GM21360 (cell line): ENCODE data around the gene IQCK.

Source experiments
- ATAC-seq: cut with Tn5 transposase; IDR thresholded peaks from one replicate; pipeline ENCODE4 v1.9.1; 2021; ENCODE audit warnings: mild to moderate bottlenecking, moderate library complexity; ENCODE audit not compliant: unreplicated experiment

The IQCK gene

GRCh38 chr16:19698480-19699465 is 19.3 kb upstream of the IQCK start:
- ATAC-seq, result no peak

DNA sequence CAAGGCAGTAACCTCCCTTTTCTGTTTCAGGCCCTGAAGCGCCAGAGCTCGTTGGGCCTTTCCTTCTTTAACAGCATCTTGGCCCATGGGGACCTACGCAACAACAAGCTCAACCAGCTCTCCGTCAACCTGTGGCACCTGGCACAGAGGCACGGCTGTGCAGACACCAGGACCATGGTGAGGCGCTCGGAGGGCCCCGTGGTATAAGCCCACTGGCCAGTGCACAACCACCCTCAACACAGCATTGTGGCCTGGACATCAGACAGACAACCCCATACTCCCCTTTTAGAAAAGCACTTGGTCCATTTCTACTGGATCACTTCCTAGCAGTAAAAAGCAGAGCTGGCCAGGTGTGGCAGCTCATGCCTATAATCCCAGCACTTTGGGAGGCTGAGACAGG is 18.6 kb upstream of the IQCK start:
- no peak for ATAC-seq

- no peak for ATAC-seq
Observed at GRCh38 chr16:19700319-19700781, 17.7 kb upstream of the IQCK start.

- ATAC-seq, result no peak
Observed at GRCh38 chr16:19701091-19701490, 17.0 kb upstream of the IQCK start.

GRCh38 chr16:19703172-19703889 is 14.7 kb upstream of the IQCK start:
- ATAC-seq, result no peak

DNA sequence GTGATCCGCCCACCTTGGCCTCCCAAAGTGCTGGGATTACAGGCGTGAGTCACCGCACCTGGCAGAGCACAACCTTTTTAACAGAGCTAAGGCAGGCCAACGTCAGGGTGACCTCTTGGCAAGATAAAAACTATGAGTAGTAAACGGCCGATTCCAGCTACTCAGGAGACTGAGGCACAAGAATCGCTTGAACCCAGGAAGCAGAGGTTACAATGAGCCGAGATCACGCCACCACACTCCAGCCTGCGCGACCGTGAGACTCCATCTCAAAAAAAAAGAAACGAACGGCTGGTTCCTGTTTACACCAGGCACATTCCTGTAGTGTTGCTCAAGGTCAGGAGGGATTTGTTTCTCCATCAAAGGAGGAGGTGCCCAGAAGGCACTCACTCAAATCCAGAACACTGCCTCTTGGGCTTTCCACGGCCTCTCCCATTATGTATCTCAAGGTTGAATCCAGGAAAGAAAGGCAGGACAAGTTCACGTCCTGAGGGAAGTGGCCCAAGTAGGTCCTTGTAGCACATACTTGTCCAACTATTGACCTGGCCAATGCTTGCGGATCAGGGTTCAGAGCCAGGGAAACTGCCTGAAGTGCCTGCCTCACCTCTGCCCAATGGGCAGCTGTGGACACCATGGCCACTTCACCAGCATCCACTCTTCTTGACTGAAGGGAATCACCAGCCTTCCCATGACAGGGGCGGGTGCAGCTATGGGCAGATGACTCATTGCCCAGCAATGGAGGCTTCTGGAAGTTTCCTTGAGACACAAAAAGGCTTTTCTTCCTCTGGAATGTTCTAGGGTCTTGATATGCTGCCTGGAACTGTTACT is 13.5 kb upstream of the IQCK start:
- no peak for ATAC-seq

- ATAC-seq, result no peak
Observed at GRCh38 chr16:19705146-19705501, 12.9 kb upstream of the IQCK start.

GRCh38 chr16:19705843-19706242 is 12.2 kb upstream of the IQCK start:
- ATAC-seq, result no peak

DNA sequence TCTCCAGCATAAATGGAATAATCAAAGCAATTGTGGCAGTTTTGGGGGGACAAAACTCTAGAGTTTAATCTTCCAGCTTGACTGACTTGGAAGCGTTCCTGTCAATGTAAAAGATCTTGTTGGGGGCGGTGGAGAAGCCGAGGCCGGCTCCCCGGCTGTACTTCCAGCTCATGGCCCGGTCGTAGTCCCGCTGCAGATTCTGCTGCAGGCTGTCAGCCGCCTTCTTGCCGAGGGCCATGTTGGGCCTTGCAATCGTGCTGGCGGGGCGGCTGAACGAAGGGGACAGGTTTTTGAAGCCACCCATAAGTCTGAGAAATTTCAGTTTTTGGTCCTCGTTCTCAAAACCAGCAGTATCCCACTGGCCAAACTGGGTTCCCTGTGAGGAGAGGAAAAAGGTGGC is 11.2 kb upstream of the IQCK start:
- no peak for ATAC-seq

GRCh38 chr16:19707569-19708295 is 10.3 kb upstream of the IQCK start:
- no peak for ATAC-seq

GRCh38 chr16:19708296-19709205 is 9.5 kb upstream of the IQCK start:
- no peak for ATAC-seq

DNA sequence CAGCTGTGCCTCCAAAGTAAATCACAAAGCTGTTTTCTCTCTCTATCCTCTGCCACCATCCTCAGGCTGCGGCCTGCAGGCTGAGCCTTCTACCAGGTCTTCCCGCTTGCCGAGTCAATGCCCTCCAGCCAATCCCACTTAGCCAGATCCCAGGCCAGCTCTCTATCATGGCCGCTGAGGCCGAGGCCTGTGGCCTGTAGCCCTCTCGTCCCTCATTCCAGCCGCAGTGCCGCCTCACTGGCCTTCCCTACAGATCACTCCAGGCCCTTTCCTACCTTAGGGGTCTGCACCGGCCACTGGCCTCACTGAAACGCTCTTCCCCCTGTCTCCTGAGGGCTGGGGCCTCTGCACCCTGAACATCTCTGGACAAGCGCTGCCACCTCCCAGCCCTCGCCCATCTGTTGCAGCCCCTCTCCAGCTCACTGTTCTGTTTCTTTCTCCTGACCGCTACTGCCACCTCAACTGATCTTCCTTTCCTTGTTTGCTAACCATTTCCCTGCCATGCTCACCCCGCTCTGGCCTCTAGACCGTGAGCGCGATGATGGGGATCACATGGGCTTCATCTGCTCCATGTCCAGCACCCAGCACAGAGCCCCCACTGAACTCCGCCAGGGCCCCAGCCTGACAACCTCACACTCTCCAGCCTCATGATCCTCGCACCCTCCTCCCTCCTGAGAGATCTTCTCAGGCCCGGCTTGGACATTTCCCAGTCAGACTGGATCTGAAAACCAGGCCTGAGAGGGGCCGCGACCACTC is 8.5 kb upstream of the IQCK start:
- ATAC-seq, result no peak

GRCh38 chr16:19710191-19710908 is 7.7 kb upstream of the IQCK start:
- no peak for ATAC-seq

DNA sequence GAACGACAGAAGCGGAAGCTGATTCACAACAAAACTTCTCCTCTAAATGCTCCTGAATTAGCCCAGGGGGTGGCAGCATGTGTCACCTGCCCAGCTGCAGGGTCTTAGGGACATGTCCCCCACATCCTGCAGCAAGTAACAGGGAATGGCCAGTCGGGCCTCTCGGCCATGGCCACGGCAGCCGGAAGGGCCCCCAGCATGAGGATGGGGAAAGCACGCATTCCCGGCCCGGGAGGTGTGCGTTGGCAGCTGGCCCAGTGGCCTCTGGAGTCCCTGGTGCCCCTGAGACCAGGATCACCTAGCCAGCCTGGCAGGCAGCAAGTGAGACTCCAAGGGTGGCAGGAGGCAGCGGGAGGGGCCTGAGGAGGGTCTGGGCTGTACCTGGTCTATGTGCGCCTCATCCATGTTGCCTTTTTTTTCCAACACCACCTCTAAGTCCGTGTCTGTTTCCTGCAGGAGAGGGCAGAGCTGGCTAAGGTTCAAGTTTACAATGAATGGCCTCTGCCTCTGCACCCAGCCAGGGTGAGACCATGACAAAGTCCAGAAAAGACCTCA is 7.0 kb upstream of the IQCK start:
- no peak for ATAC-seq

- no peak for ATAC-seq
Observed at GRCh38 chr16:19711643-19712042, 6.4 kb upstream of the IQCK start.

- no peak for ATAC-seq
Observed at GRCh38 chr16:19712418-19713058, 5.5 kb upstream of the IQCK start.

- no peak for ATAC-seq
Observed at GRCh38 chr16:19713697-19714096, 4.4 kb upstream of the IQCK start.
